ENCODE measurements around the gene NCOA4.

The NCOA4 gene

GRCh38 chr10:46014683-46015405 is 15.6 kb downstream of the NCOA4 start:
- TF ChIP-seq CTCF (IDR thresholded peaks at IDR 0.05; ENCODE audit: control insufficient read depth, insufficient read depth, low read depth, low read length, missing control alignments) = no peak
- DNase-seq (ENCODE audit: low read depth) = no peak
- H3K4me3 ChIP-seq (ENCODE audit: control insufficient read depth, low read depth, low read length) = no peak overlapping the region

GRCh38 chr10:46014206-46014605 is 16.2 kb downstream of the NCOA4 start:
- H3K4me3 ChIP-seq (ENCODE audit: control insufficient read depth, low read depth, low read length) = no peak overlapping the region
- DNase-seq (ENCODE audit: low read depth) = no peak
- no peak for TF ChIP-seq CTCF (IDR thresholded peaks at IDR 0.05; ENCODE audit: control insufficient read depth, insufficient read depth, low read depth, low read length, missing control alignments)

GRCh38 chr10:46012746-46013145 is 17.7 kb downstream of the NCOA4 start:
- DNase-seq (ENCODE audit: low read depth) = no peak
- TF ChIP-seq CTCF (IDR thresholded peaks at IDR 0.05; ENCODE audit: control insufficient read depth, insufficient read depth, low read depth, low read length, missing control alignments) = no peak
- no peak overlapping the region for H3K4me3 ChIP-seq (ENCODE audit: control insufficient read depth, low read depth, low read length)

- DNase-seq (ENCODE audit: low read depth) = peak; percentile 75
- no peak for TF ChIP-seq CTCF (IDR thresholded peaks at IDR 0.05; ENCODE audit: control insufficient read depth, insufficient read depth, low read depth, low read length, missing control alignments)
Measured at GRCh38 chr10:46006219-46006618, 24.2 kb downstream of the NCOA4 start.

GRCh38 chr10:46005383-46005782 is 25.0 kb downstream of the NCOA4 start:
- TF ChIP-seq CTCF (IDR thresholded peaks at IDR 0.05; ENCODE audit: control insufficient read depth, insufficient read depth, low read depth, low read length, missing control alignments) = no peak
- DNase-seq (ENCODE audit: low read depth) = no peak
- H3K4me3 ChIP-seq (ENCODE audit: control insufficient read depth, low read depth, low read length) = no peak overlapping the region

More at GRCh38 chr10:46006219-46006618, 24.2 kb downstream of the NCOA4 start:
- H3K4me3 ChIP-seq (ENCODE audit: control insufficient read depth, low read depth, low read length) = no peak overlapping the region

- TF ChIP-seq CTCF (IDR thresholded peaks at IDR 0.05; ENCODE audit: control insufficient read depth, insufficient read depth, low read depth, low read length, missing control alignments) = no peak
- no peak for DNase-seq (ENCODE audit: low read depth)
- no peak overlapping the region for H3K4me3 ChIP-seq (ENCODE audit: control insufficient read depth, low read depth, low read length)
Measured at GRCh38 chr10:46004963-46005362, 25.5 kb downstream of the NCOA4 start.

All from AG09309 (cell line).